Spleen (tissue), 11 donors: ENCODE results near the gene ZNF487. TPM values are rescaled to one million over a fixed set of nuclear protein-coding genes. Genes with fewer than 3 reads are reported as not detected.
"Not testable (repeated sequence)": the region's sequence is repeated elsewhere in the genome, so short reads cannot be mapped to it uniquely, and the experiment has no call there.

ENCODE experiments used
- DNase-seq: peaks from one replicate; pipeline ENCODE4 v3.0.0-alpha.2; 2020
- H3K27ac ChIP-seq, 8 donors: fragments of 200-600 bp; sonication (generic) in 7 of 8; 1 replicate in 4 of 8; 2 replicates in 4 of 8; pipeline versions ENCODE4 v1.5.0 to v1.8.0; 2016 to 2021; ENCODE audit warnings: inconsistent platforms in 4 of 8, mild to moderate bottlenecking in 4 of 8, moderate library complexity in 1 of 8
- H3K27me3 ChIP-seq, 7 donors: fragments of 200-600 bp; sonication (generic) in 6 of 7; replicated peaks in 1 of 7; 1 replicate in 4 of 7; 2 replicates in 3 of 7; pipeline versions ENCODE4 v1.5.0 to v1.8.0; 2016 to 2021; ENCODE audit warnings: inconsistent platforms in 3 of 7, mild to moderate bottlenecking in 1 of 7
- H3K36me3 ChIP-seq, 6 donors: fragments of 200-600 bp; sonication (generic) in 5 of 6; 1 replicate in 4 of 6; 2 replicates in 2 of 6; pipeline versions ENCODE4 v1.5.0 to v1.8.0; 2016 to 2021; ENCODE audit warnings: inconsistent platforms in 2 of 6
- H3K4me1 ChIP-seq, 6 donors: fragments of 200-600 bp; sonication (generic) in 5 of 6; 1 replicate in 3 of 6; 2 replicates in 3 of 6; pipeline versions ENCODE4 v1.5.0 to v1.8.0; 2016 to 2021; ENCODE audit warnings: inconsistent platforms in 3 of 6
- H3K4me3 ChIP-seq, 8 donors: fragments of 200-600 bp; sonication (generic) in 7 of 8; 1 replicate in 4 of 8; 2 replicates in 4 of 8; pipeline versions ENCODE4 v1.5.0 to v1.8.0; 2016 to 2021; ENCODE audit warnings: inconsistent platforms in 4 of 8, mild to moderate bottlenecking in 4 of 8, moderate library complexity in 2 of 8
- H3K9me3 ChIP-seq, 8 donors: fragments of 200-600 bp; sonication (generic) in 7 of 8; 1 replicate in 4 of 8; 2 replicates in 4 of 8; pipeline versions ENCODE4 v1.5.0 to v1.8.0; 2016 to 2021; ENCODE audit warnings: inconsistent platforms in 4 of 8
- CTCF ChIP-seq, 11 experiments: fragments of 200-600 bp in 7 of 11; fragments of 450-650 bp in 4 of 11; sonication (generic) in 4 of 11; IDR thresholded peaks in 8 of 11; conservative IDR thresholded peaks in 3 of 11; 1 replicate in 7 of 11; 2 replicates in 4 of 11; pipeline versions ENCODE4 v1.4.0 to v1.8.0; 2016 to 2021; ENCODE audit warnings: antibody characterized with exemption in 11 of 11, inconsistent platforms in 4 of 11, mild to moderate bottlenecking in 1 of 11
- POLR2A ChIP-seq, 3 donors: fragments of 450-650 bp; IDR thresholded peaks; one replicate each; pipeline ENCODE4 v1.5.1; 2017; ENCODE audit warnings: antibody characterized with exemption in 3 of 3, mild to moderate bottlenecking in 1 of 3
- POLR2AphosphoS5 ChIP-seq, 3 donors: sonication (generic); formaldehyde crosslinking; IDR thresholded peaks; one replicate each; pipeline ENCODE4 v1.5.1; 2017; ENCODE audit warnings: antibody characterized with exemption in 3 of 3
- WGBS, 5 donors: extraction: QIAGEN DNeasy Blood & Tissue Kit in 3 of 5; methylation state at CpG; one replicate each; pipeline versions ENCODE4 v1.1.5 to v1.1.7; 2013 to 2018; 5-methylcytosine and 5-hydroxymethylcytosine counted together
- intact Hi-C: fragments of 100-400 bp; cut with DNase I; formaldehyde crosslinking; loops from one replicate; pipeline ENCODE4 v1.15.0; 2023; ENCODE audit warnings: low total_unique reads
- polyA plus RNA-seq, 3 donors: library from polyadenylated mRNA; stranded (reverse); fragments of 200-250 nt; gene quantifications; one replicate each; pipeline ENCODE4 v1.2.1, GENCODE V29; 2013
- total RNA-seq, 7 donors: library from RNA; depleted of rRNA in 3 of 7; stranded (reverse); fragments of >200 nt in 3 of 7; fragmentation: NEBNext Ultra II Directional in 4 of 7; extraction: Animal tissue kit (Norgen Biotek cat#: 25700) in 4 of 7; gene quantifications; one replicate each; pipeline versions ENCODE4 v1.1.0 to v1.2.1, GENCODE V29; 2016 to 2021
- donor health status: healthy with polysubstance abuse.
- donor health status: DM: no; HTN: no; CAD: no; lungs with moderate emphysema.
- donor health status: DM: no; HTN: no; CAD: no.
- donor health status: Bipolar disorder and iron deficiency.
- donor health status: healthy.
- donor health status: DM: no; HTN: no; CAD: no.
- donor health status: DM: yes; HTN: yes; CAD: no.

The ZNF487 gene
- total and polyA plus RNA-seq, 10 donors, result 4.9 to 12.1 (median 7.4) TPM

- Histone ChIP-seq H3K27ac (peak overlapping the region in 4 of 8 donors; percentile 29 to 99 (median 39)), H3K36me3 (peaks cover 0 to 100% (median 83%) of the 10 kb centered on the region in 6 donors), H3K27me3 (no peaks in the 10 kb centered on the region), H3K4me1 (peaks cover 41 to 100% (median 80%) of the 10 kb centered on the region in 6 donors), H3K9me3 (no peaks in the 10 kb centered on the region), H3K4me3 (no peak overlapping the region)
- intact Hi-C loops, result no loop called here
- peak; percentile 48 for DNase-seq
- WGBS, 5 donors, result 63 to 85% (median 72%) methylated on average over 6 to 7 of the region's 7 CpGs
- TF ChIP-seq POLR2AphosphoS5 (IDR thresholded peaks at IDR 0.05) (no peak), CTCF (IDR thresholded peaks at IDR 0.05 in 8 of 11, conservative IDR thresholded peaks at IDR 0.05 in 3 of 11) (peak in 7 of 11 experiments; percentile 38 to 57 (median 46))
Observed at GRCh38 chr10:43390759-43391158, 46.2 kb upstream of the ZNF487 start.

GRCh38 chr10:43391496-43391895 lies 45.4 kb upstream of the ZNF487 start:
- 90 to 94% (median 92%) methylated on average over 6 of the region's 6 CpGs for WGBS, 5 donors
- DNase-seq, result peak; percentile 20
- Histone ChIP-seq H3K4me1 (peaks cover 41 to 100% (median 86%) of the 10 kb centered on the region in 6 donors), H3K27me3 (no peaks in the 10 kb centered on the region), H3K36me3 (peaks cover 0 to 93% (median 78%) of the 10 kb centered on the region in 6 donors), H3K27ac (peak overlapping the region in 4 of 8 donors; percentile 4 to 99 (median 44)), H3K4me3 (no peak overlapping the region), H3K9me3 (no peaks in the 10 kb centered on the region)
- TF ChIP-seq CTCF (IDR thresholded peaks at IDR 0.05 in 8 of 11, conservative IDR thresholded peaks at IDR 0.05 in 3 of 11) (no peak), POLR2A (IDR thresholded peaks at IDR 0.05) (no peak)
- intact Hi-C loops, result no loop called here

- intact Hi-C loops, result no loop called here
- Histone ChIP-seq H3K27ac (peak overlapping the region in 3 of 8 donors; percentile 99 to 100 (median 100)), H3K4me1 (peaks cover 43 to 95% (median 89%) of the 10 kb centered on the region in 6 donors), H3K9me3 (no peaks in the 10 kb centered on the region), H3K36me3 (peaks cover 0 to 80% (median 66%) of the 10 kb centered on the region in 6 donors), H3K4me3 (no peak overlapping the region), H3K27me3 (no peaks in the 10 kb centered on the region)
- WGBS, 5 donors, result 82 to 91% (median 86%) methylated on average over 3 of the region's 3 CpGs
- peak; percentile 11 for DNase-seq
- TF ChIP-seq CTCF (IDR thresholded peaks at IDR 0.05 in 8 of 11, conservative IDR thresholded peaks at IDR 0.05 in 3 of 11) (no peak), POLR2A (IDR thresholded peaks at IDR 0.05) (no peak), POLR2AphosphoS5 (IDR thresholded peaks at IDR 0.05) (no peak)
Observed at GRCh38 chr10:43392748-43393147, 44.2 kb upstream of the ZNF487 start.

GRCh38 chr10:43393186-43393585 lies 43.7 kb upstream of the ZNF487 start:
- DNase-seq, result peak; percentile 65
- Histone ChIP-seq H3K4me1 (peaks cover 47 to 95% (median 89%) of the 10 kb centered on the region in 6 donors), H3K27ac (peak overlapping the region in 5 of 8 donors; percentile 14 to 100 (median 99)), H3K36me3 (peaks cover 0 to 76% (median 61%) of the 10 kb centered on the region in 6 donors)
- intact Hi-C loops, H3K27me3 ChIP-seq, H3K4me3 ChIP-seq, H3K9me3 ChIP-seq: not testable (repeated sequence)
- 88 to 97% (median 95%) methylated on average over 11 of the region's 11 CpGs for WGBS, 5 donors
